Brain microvascular endothelial cell (primary cell): Measurements from ENCODE around the gene PSMB3.

Source experiments
- DNase-seq: peaks from one replicate; pipeline ENCODE4 v3.0.0-alpha.2; 2020
- H3K27ac ChIP-seq: fragments of 250-450 bp; sonication (Bioruptor Pico); 2 replicates; pipeline ENCODE4 v1.5.1; 2020; ENCODE audit warnings: mild to moderate bottlenecking, moderate library complexity
- H3K27me3 ChIP-seq: fragments of 250-450 bp; sonication (Bioruptor Pico); replicated peaks from 2 replicates; pipeline ENCODE4 v1.5.1; 2020; ENCODE audit warnings: mild to moderate bottlenecking
- H3K36me3 ChIP-seq: fragments of 250-450 bp; sonication (Bioruptor Pico); replicated peaks from 2 replicates; pipeline ENCODE4 v1.5.1; 2020; ENCODE audit warnings: mild to moderate bottlenecking
- H3K4me3 ChIP-seq: 2 replicates; pipeline ENCODE4 v1.5.1; 2011; ENCODE audit warnings: low read depth, mild to moderate bottlenecking, control low read depth, low read length, moderate library complexity
- CTCF ChIP-seq: IDR thresholded peaks from 2 replicates; pipeline ENCODE4 v1.5.1; 2011; ENCODE audit warnings: low read depth, mild to moderate bottlenecking, moderate library complexity, low read length, control low read depth, inconsistent platforms; ENCODE audit errors: missing control alignments
- in situ Hi-C: cut with HindIII; loops from 2 replicates; pipeline ENCODE4 v1.10.0; 2017; ENCODE audit warnings: low sequenced_read_pairs, low pct_ligation_motif_present

PSMB3 gene

DNA sequence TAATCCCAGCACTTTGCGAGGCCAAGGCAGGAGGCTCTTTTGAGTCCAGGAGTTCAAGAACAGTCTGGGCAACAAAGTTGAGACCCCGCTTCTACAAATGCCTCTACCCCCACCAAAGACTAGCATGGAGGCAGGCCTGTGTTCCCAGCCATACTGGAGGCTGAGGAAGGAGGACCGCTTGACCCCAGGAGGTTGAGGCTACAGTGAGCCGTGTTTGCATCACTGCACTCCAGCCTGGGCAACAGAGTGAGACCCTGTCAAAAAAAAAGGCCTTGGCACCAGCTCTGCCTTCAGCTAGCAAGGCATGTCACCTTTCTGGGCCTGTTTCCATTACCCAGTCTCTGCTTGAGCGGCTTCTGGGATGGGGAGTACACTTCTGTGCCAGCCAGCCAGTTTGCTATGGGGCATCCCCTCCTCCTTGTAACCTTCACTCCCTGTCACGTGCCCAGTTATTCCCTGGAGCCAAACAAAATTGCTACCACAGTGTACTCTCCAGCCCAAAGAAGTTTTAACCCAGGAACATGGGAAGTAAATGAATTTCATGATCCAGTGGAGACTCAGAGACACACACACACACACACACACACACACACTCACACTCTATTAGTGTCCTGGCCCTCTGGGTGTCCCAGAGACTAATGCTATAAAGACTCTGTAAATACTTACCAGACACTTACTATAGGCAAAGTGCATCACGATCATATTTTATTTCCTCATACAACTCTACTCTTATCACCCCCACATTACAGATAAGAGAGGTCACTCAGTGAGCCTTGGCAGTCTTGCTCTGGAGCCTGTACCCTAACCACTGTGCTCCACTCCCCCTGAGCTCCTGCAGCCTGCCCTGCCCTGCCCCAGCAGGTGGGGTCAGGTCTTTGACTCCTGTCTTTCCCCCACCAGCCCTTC is 19.9 kb upstream of the PSMB3 start:
- Histone ChIP-seq H3K36me3 (peaks cover 27% of the 10 kb centered on the region), H3K27ac (no peak overlapping the region), H3K4me3 (no peak overlapping the region), H3K27me3 (no peaks in the 10 kb centered on the region)
- in situ Hi-C loops = no loop called here
- no peak for DNase-seq
- no peak for TF ChIP-seq CTCF

- no peak for TF ChIP-seq CTCF
- no peak overlapping the region for H3K4me3 ChIP-seq
- DNase-seq = no peak
- no peaks in the 10 kb centered on the region for H3K27me3 ChIP-seq
- in situ Hi-C loops = no loop called here
- peaks cover 34% of the 10 kb centered on the region for H3K36me3 ChIP-seq
- no peak overlapping the region for H3K27ac ChIP-seq
Observed at GRCh38 chr17:38733282-38733981, 19.1 kb upstream of the PSMB3 start.

- Histone ChIP-seq H3K4me3 (no peak overlapping the region), H3K27ac (no peak overlapping the region), H3K27me3 (no peaks in the 10 kb centered on the region), H3K36me3 (peaks cover 43% of the 10 kb centered on the region)
- peak; percentile 50 for TF ChIP-seq CTCF
- in situ Hi-C loops = no loop called here
- DNase-seq = no peak
Observed at GRCh38 chr17:38733982-38734973, 18.3 kb upstream of the PSMB3 start.

GRCh38 chr17:38735161-38735997 is 17.2 kb upstream of the PSMB3 start:
- Histone ChIP-seq H3K27me3 (no peaks in the 10 kb centered on the region), H3K27ac (no peak overlapping the region), H3K36me3 (peaks cover 50% of the 10 kb centered on the region), H3K4me3 (no peak overlapping the region)
- TF ChIP-seq CTCF = peak; percentile 96
- in situ Hi-C loops = no loop called here
- no peak for DNase-seq
